Fibroblast of pulmonary artery (primary cell): ENCODE results near the gene IBA57.
A peak's percentile ranks its signal among the peaks of the same experiment; 100 is the strongest.

Experiments used
- DNase-seq: peaks from one replicate; pipeline ENCODE4 v3.0.0-alpha.2; 2010; ENCODE audit warnings: low read depth
- H3K4me3 ChIP-seq: replicated peaks from 2 replicates; pipeline ENCODE4 v1.5.1; 2011; ENCODE audit warnings: low read depth, mild to moderate bottlenecking, control low read depth, low read length, moderate library complexity
- TF ChIP-seq, protein P1 (sequence below): IDR thresholded peaks from 2 replicates; pipeline ENCODE4 v1.5.1; 2011; ENCODE audit warnings: mild to moderate bottlenecking, control low read depth, low read length, inconsistent platforms; ENCODE audit errors: missing control alignments

Gene IBA57

DNA sequence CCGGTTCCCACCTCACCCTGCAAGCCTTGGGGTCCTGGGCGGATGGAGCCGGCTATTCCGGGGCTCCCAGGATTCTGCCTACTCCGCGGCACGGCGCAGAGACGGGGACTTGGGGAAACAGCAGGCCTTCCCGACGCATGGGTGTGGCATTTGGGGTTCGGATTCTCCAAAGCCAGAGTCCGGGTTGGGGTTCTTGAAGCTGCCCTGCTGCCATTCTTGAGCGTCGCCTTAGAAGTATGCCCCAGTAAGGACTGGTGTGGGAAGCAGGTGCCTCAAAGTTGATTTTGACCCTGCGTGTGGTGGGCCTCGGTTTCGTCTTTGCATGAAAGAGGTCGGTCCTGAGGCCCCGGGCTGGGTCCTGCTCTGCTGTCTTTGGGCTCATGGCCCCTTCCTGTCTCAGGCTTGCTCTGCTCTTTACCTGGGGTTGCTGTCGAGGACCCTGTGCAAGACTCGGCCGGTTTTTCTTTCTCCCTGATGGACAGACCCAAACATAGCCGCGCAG lies 24.8 kb upstream of the IBA57 start:
- H3K4me3 ChIP-seq = peak overlapping the region; percentile 91
- DNase-seq = no peak

DNA sequence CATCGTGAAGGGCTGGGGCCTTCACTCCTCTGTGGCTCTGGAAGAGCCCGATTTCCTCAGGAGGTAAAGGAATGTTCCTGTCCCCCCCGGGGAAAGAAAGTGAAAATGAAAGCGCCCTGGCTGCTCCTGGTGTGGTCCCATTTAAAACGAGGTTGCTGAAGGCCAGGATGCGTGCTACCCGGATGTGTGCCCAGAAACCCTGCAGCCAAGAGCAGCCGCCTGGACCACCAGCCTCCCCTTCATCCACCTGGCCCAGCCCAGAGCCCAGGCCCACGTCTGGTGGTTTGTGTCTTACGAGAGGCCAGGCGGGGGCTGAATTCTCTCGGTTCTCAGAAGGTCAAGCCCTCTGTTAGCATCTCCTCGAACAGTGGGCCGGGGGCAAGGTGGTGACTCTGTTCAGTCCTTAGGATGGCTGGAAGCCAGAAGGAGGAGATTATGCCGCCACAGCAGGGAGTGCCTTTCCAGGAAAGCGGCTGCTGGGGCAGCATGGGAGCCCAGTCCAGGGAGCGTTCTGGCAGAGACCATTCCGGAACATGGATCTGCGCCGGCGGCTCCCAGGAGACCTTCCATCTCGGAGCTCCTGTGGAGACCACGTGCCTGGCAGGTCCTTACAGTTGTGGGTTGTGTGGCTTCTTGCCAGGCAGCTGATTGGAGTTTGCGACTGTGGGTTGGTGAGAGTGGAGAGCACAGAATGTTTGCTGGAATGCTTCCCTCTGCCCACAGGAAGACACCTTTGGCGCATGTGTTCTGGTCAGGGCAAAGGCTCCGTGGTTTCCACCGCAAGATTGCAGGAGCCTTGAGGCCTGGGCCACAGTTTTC lies 24.2 kb upstream of the IBA57 start:
- TF ChIP-seq, protein P1, sequence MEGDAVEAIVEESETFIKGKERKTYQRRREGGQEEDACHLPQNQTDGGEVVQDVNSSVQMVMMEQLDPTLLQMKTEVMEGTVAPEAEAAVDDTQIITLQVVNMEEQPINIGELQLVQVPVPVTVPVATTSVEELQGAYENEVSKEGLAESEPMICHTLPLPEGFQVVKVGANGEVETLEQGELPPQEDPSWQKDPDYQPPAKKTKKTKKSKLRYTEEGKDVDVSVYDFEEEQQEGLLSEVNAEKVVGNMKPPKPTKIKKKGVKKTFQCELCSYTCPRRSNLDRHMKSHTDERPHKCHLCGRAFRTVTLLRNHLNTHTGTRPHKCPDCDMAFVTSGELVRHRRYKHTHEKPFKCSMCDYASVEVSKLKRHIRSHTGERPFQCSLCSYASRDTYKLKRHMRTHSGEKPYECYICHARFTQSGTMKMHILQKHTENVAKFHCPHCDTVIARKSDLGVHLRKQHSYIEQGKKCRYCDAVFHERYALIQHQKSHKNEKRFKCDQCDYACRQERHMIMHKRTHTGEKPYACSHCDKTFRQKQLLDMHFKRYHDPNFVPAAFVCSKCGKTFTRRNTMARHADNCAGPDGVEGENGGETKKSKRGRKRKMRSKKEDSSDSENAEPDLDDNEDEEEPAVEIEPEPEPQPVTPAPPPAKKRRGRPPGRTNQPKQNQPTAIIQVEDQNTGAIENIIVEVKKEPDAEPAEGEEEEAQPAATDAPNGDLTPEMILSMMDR = no peak
- peak overlapping the region; percentile 91 for H3K4me3 ChIP-seq
- peak; percentile 85 for DNase-seq

More for the DNA sequence above, 24.8 kb upstream of the IBA57 start:
- TF ChIP-seq, protein P1 = no peak

GRCh38 chr1:228142155-228142691 lies 23.4 kb upstream of the IBA57 start:
- peak overlapping the region; percentile 91 for H3K4me3 ChIP-seq
- TF ChIP-seq, protein P1 = no peak
- DNase-seq = no peak

DNA sequence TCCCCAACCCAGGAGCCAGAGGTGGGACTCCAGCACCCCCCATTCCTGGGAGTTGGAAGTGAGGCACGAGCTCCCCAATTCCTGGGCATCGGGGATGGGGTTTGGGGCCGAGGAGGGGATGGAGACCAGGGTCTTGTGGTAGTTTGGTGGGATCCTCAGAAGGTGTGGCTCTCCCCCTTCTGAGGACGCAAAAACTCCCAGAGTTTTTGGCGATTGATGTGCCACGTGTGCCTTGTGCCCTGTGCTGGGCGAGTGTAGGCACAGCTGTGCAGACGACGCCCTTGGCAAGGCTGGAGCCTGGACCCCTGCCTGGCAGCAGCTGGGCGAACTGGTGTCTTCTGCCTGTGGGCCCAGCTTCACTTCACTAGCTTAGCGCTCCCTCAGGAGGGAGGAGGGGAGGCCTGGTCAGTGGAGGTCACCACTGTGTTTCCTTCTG lies 22.9 kb upstream of the IBA57 start:
- TF ChIP-seq, protein P1 = no peak
- no peak for DNase-seq
- H3K4me3 ChIP-seq = no peak overlapping the region

DNA sequence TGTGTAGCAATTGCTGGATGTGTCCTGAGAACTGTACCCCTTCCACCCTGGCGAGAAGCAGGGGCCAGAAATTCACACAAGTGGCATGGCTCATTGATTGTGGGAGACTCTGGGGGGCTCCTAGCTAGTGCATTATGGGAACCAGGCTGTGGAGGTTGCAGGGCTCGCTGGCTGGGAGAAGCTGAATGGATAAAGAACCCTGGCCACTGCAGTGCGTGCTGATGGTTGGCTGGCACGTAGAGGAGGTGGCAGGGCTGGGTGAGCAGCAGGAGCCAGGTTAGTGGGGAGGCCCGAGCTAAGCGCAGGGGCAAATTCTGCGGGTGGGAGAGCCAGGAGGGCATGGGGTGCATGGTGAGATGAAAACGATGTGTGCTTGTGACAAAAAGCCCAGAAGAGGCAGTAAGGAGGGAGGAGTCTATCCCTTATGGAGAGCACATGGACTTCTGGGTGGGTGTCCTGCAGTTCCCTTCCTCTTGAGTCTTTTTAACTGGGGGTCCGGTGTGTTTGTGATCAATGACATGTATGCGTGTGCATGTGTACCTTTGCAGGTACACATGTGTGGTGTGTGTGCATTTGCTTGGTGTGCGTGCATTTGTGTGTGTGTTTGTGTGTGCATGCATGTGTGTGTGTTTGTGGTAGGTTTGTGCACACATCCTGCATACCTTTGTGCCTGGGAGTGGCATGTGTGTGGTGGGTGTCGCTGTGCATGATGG lies 22.0 kb upstream of the IBA57 start:
- no peak overlapping the region for H3K4me3 ChIP-seq
- no peak for DNase-seq

DNA sequence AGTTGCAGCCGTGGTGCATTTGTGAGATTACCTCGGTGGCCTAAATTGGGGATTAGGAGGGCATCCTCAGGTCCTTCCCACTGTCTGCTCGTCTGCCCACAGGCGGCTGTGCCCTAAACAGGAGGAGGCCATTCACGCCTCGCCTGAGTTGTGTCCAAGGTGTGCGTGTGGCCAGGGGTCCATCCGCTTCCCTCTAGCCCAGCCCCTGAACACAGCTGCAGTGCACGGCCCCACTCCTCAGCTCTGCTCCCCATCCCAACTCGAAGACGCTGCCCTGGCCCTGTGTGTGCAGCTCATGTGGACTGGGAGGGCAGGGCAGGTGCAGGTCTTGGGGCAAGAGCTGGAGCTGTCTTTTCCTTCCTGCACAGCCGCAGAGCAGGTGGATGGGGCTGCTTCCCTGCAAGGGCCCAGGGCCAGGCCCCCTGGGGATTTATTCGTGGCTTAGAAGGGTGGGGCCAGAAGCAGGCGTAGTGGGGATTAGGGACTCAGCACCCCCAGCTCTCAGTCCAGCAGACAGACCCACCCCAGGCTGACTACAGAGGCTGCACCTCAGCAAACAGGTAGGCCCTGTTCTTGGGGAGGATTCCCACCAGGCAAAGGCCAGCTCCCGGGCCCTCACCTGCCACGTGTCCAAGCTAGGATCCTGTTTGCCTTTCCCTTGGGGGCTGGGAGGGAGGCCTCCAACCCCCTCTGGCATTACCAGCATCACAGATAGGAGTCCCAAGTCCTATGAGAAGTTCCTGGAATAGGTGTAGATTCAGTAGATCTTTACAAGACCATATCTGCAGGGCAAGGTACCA lies 21.2 kb upstream of the IBA57 start:
- H3K4me3 ChIP-seq = no peak overlapping the region
- no peak for DNase-seq

More for the DNA sequence above, 22.0 kb upstream of the IBA57 start:
- TF ChIP-seq, protein P1 = no peak

More for the DNA sequence above, 21.2 kb upstream of the IBA57 start:
- TF ChIP-seq, protein P1 = no peak
